Loucy (cell line): ENCODE results near the gene NEDD4L.

ENCODE experiments used
- H2AFZ ChIP-seq: fragments of 200-600 bp; sonication (generic); 2 replicates; pipeline ENCODE4 v1.6.0; 2016; ENCODE audit warnings: antibody characterized with exemption, mild to moderate bottlenecking, low read length, moderate library complexity
- H3F3A ChIP-seq: fragments of 200-600 bp; 2 replicates; pipeline ENCODE4 v1.6.0; 2016; ENCODE audit warnings: antibody characterized with exemption, low read depth, mild to moderate bottlenecking
- H3K27me3 ChIP-seq: fragments of 200-600 bp; sonication (generic); 2 replicates; pipeline ENCODE4 v1.6.1; 2014; ENCODE audit warnings: low read length, mild to moderate bottlenecking; ENCODE audit not compliant: insufficient read depth, poor library complexity, severe bottlenecking
- H3K36me3 ChIP-seq: fragments of 200-600 bp; sonication (generic); 2 replicates; pipeline ENCODE4 v1.6.1; 2016; ENCODE audit warnings: low read length; ENCODE audit not compliant: insufficient read depth
- H3K4me1 ChIP-seq: fragments of 200-600 bp; sonication (generic); 2 replicates; pipeline ENCODE4 v1.5.1; 2014; ENCODE audit warnings: low read length, mild to moderate bottlenecking; ENCODE audit not compliant: insufficient read depth, poor library complexity, severe bottlenecking
- H3K4me2 ChIP-seq: fragments of 200-600 bp; sonication (generic); 2 replicates; pipeline ENCODE4 v1.6.0; 2014; ENCODE audit warnings: antibody characterized with exemption, low read length, low read depth, mild to moderate bottlenecking; ENCODE audit not compliant: poor library complexity, severe bottlenecking
- H3K4me3 ChIP-seq: fragments of 200-600 bp; sonication (generic); 2 replicates; pipeline ENCODE4 v1.5.1; 2014; ENCODE audit warnings: low read length, mild to moderate bottlenecking, mixed read lengths; ENCODE audit not compliant: poor library complexity, severe bottlenecking
- H3K79me2 ChIP-seq: fragments of 200-600 bp; sonication (generic); 2 replicates; pipeline ENCODE4 v1.6.1; 2014; ENCODE audit warnings: low read length; ENCODE audit not compliant: insufficient read depth
- H3K9ac ChIP-seq: fragments of 200-600 bp; sonication (generic); 2 replicates; pipeline ENCODE4 v1.6.0; 2014; ENCODE audit warnings: mild to moderate bottlenecking, low read depth, low read length, moderate library complexity; ENCODE audit not compliant: poor library complexity, severe bottlenecking
- H3K9me2 ChIP-seq: fragments of 200-600 bp; sonication (generic); replicated peaks from 2 replicates; pipeline ENCODE4 v1.6.1; 2016; ENCODE audit warnings: low read depth, low read length, mixed read lengths
- H3K9me3 ChIP-seq: fragments of 200-600 bp; sonication (generic); 2 replicates; pipeline ENCODE4 v1.6.1; 2014; ENCODE audit warnings: mild to moderate bottlenecking, antibody characterized with exemption, low read length, low read depth; ENCODE audit not compliant: insufficient read depth
- H4K20me1 ChIP-seq: fragments of 200-600 bp; sonication (generic); 2 replicates; pipeline ENCODE4 v1.6.0; 2014; ENCODE audit warnings: antibody characterized with exemption, low read length, mild to moderate bottlenecking; ENCODE audit not compliant: insufficient read depth, poor library complexity, severe bottlenecking
- EZH2phosphoT487 ChIP-seq: fragments of 200-600 bp; IDR thresholded peaks from 2 replicates; pipeline ENCODE4 v1.6.1; 2018; ENCODE audit warnings: antibody characterized with exemption, mild to moderate bottlenecking, moderate library complexity, borderline replicate concordance
- TF ChIP-seq, protein P1 (sequence below): fragments of 200-600 bp; sonication (generic); conservative IDR thresholded peaks from 2 replicates; pipeline ENCODE4 v1.5.1; 2014; ENCODE audit warnings: mild to moderate bottlenecking, antibody characterized with exemption, low read length

NEDD4L gene

DNA sequence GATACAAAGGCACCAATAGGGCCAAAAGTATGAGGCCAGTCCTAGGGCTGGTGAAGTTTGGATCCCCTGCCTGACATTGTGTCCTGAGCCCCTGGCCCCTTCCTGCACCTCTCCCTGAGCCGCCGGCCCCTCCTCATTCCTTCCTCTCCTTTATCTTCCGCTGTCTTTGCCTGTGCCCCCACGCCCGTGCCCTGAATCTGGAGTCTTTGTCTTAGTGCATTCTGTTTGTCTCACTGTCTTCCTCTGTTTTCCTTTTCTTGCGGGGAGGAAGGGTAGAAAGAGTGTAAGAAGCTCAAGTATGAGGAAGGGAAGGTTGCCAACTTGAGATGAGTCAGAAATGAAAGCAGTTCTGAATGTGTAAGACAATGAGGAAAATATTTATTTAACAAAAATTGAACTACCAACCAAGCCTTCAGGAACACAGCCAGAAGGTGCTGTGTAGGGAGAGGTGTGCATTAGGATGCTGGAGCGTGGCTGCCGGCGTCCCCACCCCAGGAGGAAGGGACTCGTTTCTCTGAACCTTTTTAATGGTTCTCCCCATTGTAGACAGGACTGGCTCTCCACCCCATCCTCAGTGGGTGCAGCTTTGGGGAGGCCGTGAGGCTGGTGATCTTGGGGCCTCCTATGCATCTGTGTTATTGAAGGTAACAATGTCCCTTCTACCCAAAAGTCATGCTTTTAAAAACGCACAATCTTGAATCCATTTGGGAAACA lies 133.1 kb downstream of the NEDD4L start:
- H3K9me3 ChIP-seq = no peaks in the 10 kb centered on the region
- no peak overlapping the region for H3K4me2 ChIP-seq
- no peaks in the 10 kb centered on the region for H3K4me1 ChIP-seq
- no peaks in the 10 kb centered on the region for H3F3A ChIP-seq
- no peaks in the 10 kb centered on the region for H3K9me2 ChIP-seq
- no peaks in the 10 kb centered on the region for H4K20me1 ChIP-seq
- no peak overlapping the region for H3K4me3 ChIP-seq
- no peaks in the 10 kb centered on the region for H3K79me2 ChIP-seq
- no peak overlapping the region for H3K9ac ChIP-seq
- TF ChIP-seq, protein P1, sequence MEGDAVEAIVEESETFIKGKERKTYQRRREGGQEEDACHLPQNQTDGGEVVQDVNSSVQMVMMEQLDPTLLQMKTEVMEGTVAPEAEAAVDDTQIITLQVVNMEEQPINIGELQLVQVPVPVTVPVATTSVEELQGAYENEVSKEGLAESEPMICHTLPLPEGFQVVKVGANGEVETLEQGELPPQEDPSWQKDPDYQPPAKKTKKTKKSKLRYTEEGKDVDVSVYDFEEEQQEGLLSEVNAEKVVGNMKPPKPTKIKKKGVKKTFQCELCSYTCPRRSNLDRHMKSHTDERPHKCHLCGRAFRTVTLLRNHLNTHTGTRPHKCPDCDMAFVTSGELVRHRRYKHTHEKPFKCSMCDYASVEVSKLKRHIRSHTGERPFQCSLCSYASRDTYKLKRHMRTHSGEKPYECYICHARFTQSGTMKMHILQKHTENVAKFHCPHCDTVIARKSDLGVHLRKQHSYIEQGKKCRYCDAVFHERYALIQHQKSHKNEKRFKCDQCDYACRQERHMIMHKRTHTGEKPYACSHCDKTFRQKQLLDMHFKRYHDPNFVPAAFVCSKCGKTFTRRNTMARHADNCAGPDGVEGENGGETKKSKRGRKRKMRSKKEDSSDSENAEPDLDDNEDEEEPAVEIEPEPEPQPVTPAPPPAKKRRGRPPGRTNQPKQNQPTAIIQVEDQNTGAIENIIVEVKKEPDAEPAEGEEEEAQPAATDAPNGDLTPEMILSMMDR = no peak
- TF ChIP-seq EZH2phosphoT487 = no peak
- H3K27me3 ChIP-seq = no peaks in the 10 kb centered on the region
- H2AFZ ChIP-seq = no peak overlapping the region
- no peaks in the 10 kb centered on the region for H3K36me3 ChIP-seq

DNA sequence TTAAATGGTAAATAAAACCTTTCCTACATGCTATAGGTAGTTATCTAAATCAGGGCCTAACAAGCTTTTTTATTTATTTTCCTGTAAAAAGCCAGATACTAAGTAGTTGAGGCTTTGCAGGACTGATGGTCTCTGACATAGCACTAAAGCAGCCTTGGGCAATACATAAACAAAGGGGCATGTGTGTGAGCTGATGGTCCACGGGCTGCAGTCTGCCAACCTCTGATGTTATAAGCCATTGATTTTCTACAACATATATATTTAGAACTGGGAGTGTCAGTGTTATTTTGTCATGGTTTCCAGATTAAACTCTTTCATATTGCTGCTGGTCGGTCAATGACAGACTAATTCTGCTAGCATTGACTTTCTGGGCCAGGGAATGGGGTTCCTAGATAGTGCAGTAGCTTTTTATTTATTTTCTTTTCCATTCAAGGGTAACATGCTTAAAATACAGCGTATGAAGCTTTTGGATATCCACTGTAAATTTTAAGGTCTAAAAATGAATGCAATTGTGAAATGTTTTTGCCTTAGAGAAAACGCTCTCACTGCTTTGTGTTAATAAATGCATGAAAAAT lies 134.0 kb downstream of the NEDD4L start:
- no peak overlapping the region for H2AFZ ChIP-seq
- no peaks in the 10 kb centered on the region for H3K27me3 ChIP-seq
- H3K9ac ChIP-seq = no peak overlapping the region
- H3K4me1 ChIP-seq = no peaks in the 10 kb centered on the region
- H3K9me3 ChIP-seq = no peaks in the 10 kb centered on the region
- H3K36me3 ChIP-seq = no peaks in the 10 kb centered on the region
- no peaks in the 10 kb centered on the region for H3F3A ChIP-seq
- H3K9me2 ChIP-seq = no peaks in the 10 kb centered on the region
- no peak overlapping the region for H3K4me3 ChIP-seq
- TF ChIP-seq, protein P1 = no peak
- TF ChIP-seq EZH2phosphoT487 = no peak
- H3K4me2 ChIP-seq = no peak overlapping the region
- no peaks in the 10 kb centered on the region for H4K20me1 ChIP-seq
- H3K79me2 ChIP-seq = no peaks in the 10 kb centered on the region

DNA sequence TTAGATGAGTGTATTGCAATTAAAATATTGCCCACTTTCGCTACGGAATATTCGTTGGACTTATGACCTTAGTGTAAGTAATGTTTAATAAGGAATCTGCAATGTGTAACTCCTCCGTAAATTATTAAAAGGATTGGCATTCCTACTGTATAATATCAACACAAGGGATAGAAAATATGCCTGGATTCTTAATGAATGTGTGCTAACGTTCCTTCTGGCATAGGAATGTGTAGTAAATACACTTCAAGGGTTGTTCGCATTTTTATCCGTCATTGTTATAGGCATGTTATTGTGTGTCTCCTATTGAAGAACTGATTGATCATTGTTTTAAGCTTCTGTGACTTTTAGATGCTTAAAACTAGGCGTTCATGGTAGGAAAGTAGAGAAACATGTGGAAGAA lies 134.5 kb downstream of the NEDD4L start:
- H4K20me1 ChIP-seq = no peaks in the 10 kb centered on the region
- H3K36me3 ChIP-seq = no peaks in the 10 kb centered on the region
- no peaks in the 10 kb centered on the region for H3K4me1 ChIP-seq
- no peaks in the 10 kb centered on the region for H3K27me3 ChIP-seq
- no peak overlapping the region for H3K9ac ChIP-seq
- no peaks in the 10 kb centered on the region for H3K79me2 ChIP-seq
- no peaks in the 10 kb centered on the region for H3K9me3 ChIP-seq
- H2AFZ ChIP-seq = no peak overlapping the region
- H3K4me2 ChIP-seq = no peak overlapping the region
- H3F3A ChIP-seq = no peaks in the 10 kb centered on the region
- no peak for TF ChIP-seq EZH2phosphoT487
- TF ChIP-seq, protein P1 = no peak
- H3K9me2 ChIP-seq = no peaks in the 10 kb centered on the region
- no peak overlapping the region for H3K4me3 ChIP-seq
